Fibroblast of the aortic adventitia (primary cell): ENCODE results near the gene FSIP1. TPM values are rescaled to one million over a fixed set of nuclear protein-coding genes. Genes with fewer than 3 reads are reported as not detected.

Experiments
- DNase-seq: peaks from one replicate; pipeline ENCODE4 v3.0.0-alpha.2; 2010; ENCODE audit warnings: low read depth
- H3K4me3 ChIP-seq: 2 replicates; pipeline ENCODE4 v1.5.1; 2011; ENCODE audit warnings: low read depth, mild to moderate bottlenecking, control low read depth, low read length, moderate library complexity
- CTCF ChIP-seq: IDR thresholded peaks from 2 replicates; pipeline ENCODE4 v1.5.1; 2011; ENCODE audit warnings: mild to moderate bottlenecking, low read length, control low read depth, inconsistent platforms; ENCODE audit not compliant: insufficient read depth
- total RNA-seq: library from RNA; depleted of rRNA; stranded (reverse); fragments of >200 nt; gene quantifications from 2 replicates; pipeline ENCODE4 v1.2.3, GENCODE V29; 2012; ENCODE audit warnings: low replicate concordance

Gene FSIP1
- total RNA-seq, 1 donor: 4.2 TPM

DNA sequence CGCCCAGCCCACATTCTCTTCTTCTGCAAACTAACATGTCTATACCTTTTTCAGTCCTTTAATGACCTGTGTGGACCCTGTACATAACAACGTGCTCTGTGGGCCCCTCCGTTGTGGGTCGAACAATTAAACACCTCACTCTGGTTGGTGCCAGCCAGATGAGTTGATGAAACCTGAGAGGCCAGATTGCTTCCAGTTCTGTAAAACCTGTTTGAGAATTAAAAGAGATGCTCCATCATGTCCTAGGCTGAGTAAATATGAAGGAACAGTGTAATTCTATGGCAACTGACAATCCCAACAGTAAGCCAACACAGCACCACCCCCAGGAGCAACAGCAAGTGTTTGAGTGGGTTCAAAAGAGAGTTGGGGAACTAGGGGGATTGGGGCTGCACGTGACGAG, 207.5 kb downstream of the FSIP1 start:
- DNase-seq: no peak
- TF ChIP-seq CTCF: no peak
- no peak overlapping the region for H3K4me3 ChIP-seq

GRCh38 chr15:39574427-39574826, 208.2 kb downstream of the FSIP1 start:
- DNase-seq: peak; percentile 62
- H3K4me3 ChIP-seq: no peak overlapping the region
- no peak for TF ChIP-seq CTCF

GRCh38 chr15:39573844-39574243, 208.8 kb downstream of the FSIP1 start:
- no peak for TF ChIP-seq CTCF
- H3K4me3 ChIP-seq: no peak overlapping the region
- peak; percentile 25 for DNase-seq

GRCh38 chr15:39573287-39573686, 209.4 kb downstream of the FSIP1 start:
- DNase-seq: no peak
- H3K4me3 ChIP-seq: no peak overlapping the region

GRCh38 chr15:39565851-39566250, 216.8 kb downstream of the FSIP1 start:
- no peak for DNase-seq
- no peak overlapping the region for H3K4me3 ChIP-seq
- no peak for TF ChIP-seq CTCF

More at GRCh38 chr15:39573287-39573686, 209.4 kb downstream of the FSIP1 start:
- no peak for TF ChIP-seq CTCF

- DNase-seq: no peak
- no peak for TF ChIP-seq CTCF
- no peak overlapping the region for H3K4me3 ChIP-seq
Observed at GRCh38 chr15:39564972-39565665, 217.5 kb downstream of the FSIP1 start.

DNA sequence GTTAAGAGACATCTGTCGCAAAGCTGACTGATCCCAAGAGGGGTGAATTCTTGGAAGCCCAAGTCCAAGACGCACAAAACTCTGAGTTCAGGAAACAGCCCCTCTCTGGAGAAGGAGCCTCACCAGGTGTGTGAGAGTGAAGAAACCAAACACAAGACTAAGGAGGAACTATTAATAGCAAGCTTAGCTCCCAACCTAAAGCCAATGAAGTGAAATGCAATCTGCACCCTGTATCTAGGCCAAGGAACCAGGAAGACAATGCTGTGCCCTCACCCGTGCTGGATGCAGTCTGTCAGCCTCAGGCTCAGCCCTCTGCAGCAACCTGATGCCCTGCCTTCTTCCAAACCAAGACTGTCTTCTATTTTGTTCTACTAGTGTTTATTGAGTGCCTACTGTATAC, 224.2 kb downstream of the FSIP1 start:
- H3K4me3 ChIP-seq: no peak overlapping the region
- no peak for DNase-seq
- no peak for TF ChIP-seq CTCF
